GM18508 (cell line): ENCODE data around the gene CACNA2D3.

Experiments used
- ATAC-seq: cut with Tn5 transposase; IDR thresholded peaks from one replicate; pipeline ENCODE4 v1.9.1; 2021; ENCODE audit warnings: moderate number of reproducible peaks; ENCODE audit not compliant: insufficient read depth, unreplicated experiment

The CACNA2D3 gene

GRCh38 chr3:54261141-54261540 lies 138.8 kb downstream of the CACNA2D3 start:
- ATAC-seq, result no peak

DNA sequence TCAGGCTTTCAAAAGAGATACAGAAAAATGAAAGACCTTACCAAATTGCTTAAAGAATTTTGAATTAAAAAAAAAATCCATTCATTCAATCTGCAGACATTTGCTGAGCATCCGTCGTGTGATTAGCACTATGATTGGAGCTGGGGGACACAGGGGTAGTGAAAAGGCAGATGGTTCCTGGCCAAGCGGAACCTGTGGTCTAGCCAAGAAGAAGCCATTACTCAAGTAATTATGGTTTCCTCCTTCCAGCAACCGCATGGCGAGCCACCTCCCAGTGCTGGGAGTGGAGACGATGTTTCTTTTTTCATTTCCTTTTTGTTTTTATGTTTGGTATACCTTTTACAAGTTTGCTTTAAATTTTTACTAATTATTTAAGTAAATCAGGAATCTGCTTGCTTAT lies 140.2 kb downstream of the CACNA2D3 start:
- no peak for ATAC-seq

- no peak for ATAC-seq
Observed at GRCh38 chr3:54262946-54263345, 140.6 kb downstream of the CACNA2D3 start.

- no peak for ATAC-seq
Observed at GRCh38 chr3:54264050-54264449, 141.7 kb downstream of the CACNA2D3 start.

DNA sequence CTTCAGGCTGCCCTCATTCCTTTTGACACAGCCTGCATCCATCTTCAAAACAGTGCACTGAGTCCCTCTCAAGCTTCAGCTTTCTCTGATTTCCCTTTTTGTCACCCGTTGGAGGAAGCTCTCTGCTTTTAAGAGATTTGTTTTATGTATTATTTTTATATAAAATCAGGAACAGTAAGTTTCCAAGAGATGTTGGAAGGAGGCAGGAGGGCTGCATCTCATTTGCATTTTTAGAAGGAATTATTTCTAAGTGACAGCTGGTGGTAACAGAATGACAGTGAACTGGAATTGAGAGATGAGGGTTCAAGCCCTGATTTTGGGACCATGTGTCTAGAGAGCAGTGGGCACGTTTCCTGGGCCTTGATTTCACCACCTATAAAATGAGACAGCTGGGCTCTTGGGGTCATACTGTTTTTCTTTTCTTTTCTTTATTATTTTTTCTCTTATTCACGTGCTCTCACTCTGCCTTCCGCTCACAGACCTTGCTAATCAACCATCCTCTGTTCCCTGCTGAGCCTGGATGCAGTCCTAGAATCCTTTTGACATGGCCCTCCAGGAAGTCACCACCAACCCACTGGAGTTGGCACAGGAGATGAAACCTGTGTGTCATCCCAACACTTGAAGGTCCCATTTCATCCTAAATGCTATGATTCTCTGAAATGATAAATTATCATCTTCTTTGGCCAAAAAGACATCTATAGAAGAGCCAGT lies 148.6 kb downstream of the CACNA2D3 start:
- ATAC-seq, result no peak

GRCh38 chr3:54273791-54274190 lies 151.4 kb downstream of the CACNA2D3 start:
- ATAC-seq, result no peak

- ATAC-seq, result no peak
Observed at GRCh38 chr3:54274607-54275006, 152.3 kb downstream of the CACNA2D3 start.

DNA sequence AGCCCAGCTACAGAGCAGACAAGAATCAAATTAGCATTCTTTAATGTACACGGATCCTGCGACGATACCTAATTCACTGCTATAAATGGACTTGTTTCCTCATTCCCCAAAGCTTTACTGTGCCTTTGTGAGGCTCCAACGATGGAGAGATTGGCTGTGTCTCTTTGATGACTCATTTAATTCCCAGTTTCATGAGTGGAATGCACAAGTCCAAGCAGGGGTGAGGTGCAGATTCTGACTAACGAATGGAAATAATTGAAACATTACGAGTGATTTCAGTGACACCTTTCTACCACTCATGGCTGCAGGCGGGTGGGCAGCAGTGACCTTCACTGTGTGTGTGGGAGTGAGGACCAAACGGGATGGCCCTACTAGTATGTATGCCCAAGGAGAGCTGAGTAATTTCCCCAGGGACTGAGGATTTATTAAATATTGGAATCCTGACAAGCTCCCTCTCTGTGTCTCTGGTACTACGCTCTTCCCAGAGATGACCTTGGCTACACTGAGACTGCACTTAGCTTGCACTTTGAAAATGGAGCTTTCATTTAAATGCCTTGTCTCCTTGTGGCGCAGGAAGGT lies 156.7 kb downstream of the CACNA2D3 start:
- no peak for ATAC-seq

DNA sequence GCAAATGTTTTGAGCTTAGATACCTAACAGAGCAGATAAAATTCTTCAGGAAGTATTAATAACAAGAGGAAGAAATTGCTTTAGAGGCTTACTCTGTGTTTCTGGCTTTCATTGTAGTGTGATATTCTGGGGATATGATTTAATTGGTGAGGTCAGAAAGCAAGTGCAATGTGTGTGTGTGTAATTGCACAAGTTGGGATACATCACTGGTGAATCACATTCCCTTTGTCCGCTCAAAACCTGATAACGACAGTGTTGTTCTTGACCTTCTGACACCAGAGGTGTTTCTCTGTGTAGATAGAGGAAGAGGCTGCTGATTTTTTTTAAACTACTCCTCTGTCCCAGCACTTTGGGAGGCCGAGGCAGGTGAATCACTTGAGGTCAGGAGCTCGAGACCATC lies 161.1 kb downstream of the CACNA2D3 start:
- ATAC-seq, result no peak

DNA sequence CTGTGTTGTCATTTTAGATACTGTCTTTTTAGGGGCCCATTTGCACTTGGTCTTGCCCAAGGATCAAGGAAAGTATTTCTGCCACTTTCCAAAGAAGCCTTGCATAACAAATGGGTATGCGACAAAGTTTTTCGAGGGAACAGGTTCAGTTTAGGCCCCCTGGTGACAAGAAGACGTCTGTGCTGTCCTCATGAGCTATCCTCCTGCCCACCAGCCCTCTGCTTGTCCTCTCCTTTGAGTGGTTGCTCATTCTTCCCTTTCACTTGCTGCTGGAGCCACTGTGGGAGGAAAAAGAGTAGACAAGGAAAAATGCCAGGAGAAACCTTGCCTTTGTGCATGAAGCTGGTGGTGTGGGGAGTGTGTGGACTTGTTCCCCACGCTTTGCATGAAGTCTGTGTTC lies 171.9 kb downstream of the CACNA2D3 start:
- no peak for ATAC-seq

DNA sequence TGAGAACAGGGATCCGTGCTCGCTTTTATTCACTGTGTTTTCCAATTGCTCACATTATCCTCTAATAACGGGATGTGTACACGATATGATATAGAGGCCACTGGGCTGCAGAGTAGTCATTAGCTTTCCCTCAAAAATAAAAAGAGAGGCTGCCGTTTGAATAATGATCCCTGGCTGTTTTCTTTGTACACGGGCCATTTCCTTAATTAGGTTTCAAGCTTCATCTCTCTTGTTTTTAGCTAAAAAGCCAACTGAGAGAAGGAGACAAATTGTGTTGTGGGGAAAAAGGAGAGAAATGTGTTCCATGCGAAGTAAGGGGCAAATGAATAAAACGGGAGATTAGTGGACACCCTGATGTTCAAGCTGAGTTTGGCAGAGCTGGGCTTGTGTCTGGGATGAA lies 174.2 kb downstream of the CACNA2D3 start:
- ATAC-seq, result no peak

- no peak for ATAC-seq
Observed at GRCh38 chr3:54299169-54299935, 177.0 kb downstream of the CACNA2D3 start.

DNA sequence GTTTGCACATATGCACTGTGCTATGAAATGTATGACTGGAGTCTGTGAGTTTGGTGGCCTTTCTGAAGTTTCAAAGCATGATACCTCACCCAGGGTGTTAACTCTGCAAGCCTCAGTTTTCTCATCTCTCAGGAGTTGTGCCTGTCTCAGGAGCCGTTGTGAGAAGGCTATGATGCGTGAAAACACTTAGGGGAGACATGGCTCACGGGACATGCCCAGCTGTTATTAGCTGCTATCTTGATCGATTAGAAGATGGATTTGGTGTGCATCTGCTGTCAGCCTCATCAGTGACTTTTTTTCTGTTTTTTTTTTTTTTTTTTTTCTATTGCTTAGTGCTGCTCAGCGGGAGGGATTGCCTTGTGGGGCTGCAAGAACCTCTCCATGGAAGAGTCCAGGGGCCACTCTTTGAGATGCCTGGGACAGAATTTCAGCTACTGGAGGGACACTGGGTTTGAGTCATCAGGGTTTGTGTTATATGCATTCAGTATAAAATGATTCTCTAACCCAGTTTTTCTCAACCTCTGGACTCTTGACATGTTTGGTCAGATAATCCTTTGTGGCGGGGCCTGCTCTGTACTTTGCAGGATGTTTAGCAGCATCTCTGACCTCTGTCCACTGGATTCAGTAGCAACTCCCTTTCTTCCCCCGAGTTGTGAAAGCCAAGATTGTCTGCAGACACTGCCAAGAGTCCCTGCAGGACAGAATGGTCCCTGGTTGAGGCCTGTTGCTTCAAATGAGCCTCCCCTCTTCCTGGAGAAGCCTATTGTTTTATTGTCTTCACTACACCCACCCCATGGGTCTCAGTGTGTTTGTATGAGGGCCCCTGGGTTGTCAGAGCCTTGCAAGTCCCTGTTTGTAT lies 181.4 kb downstream of the CACNA2D3 start:
- no peak for ATAC-seq

- ATAC-seq, result no peak
Observed at GRCh38 chr3:54304877-54305276, 182.5 kb downstream of the CACNA2D3 start.

DNA sequence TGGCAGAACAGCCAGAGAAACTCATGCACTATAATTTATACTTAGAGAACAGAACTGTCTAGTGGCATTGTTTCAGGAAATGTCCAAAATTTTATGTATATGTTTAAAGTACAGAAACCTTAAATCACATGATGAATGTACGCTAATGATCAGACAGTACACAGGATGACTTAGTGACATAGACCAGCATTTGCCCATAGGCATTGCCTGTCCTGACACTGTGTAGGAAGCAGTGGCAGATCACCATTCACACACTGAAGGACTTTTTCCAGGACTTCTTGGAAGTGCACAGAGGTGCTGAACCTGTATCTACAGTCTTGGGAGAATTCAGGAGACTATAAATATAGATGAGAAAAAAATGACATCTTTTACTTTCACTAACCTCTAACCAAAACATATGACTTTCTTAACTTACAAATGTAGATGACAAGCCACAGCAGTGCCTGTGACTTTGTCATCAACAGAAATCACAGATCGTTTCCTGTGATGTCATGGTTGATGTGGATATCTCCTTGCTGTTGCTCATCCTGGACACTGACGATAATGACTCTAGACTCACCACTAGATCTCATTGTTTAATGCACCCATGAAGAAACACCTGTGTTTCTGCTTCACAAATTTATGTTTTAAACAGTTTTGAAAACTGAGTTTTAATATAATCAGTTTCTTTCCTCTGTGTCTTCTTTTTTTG lies 183.2 kb downstream of the CACNA2D3 start:
- no peak for ATAC-seq

- ATAC-seq, result no peak
Observed at GRCh38 chr3:54307566-54308180, 185.3 kb downstream of the CACNA2D3 start.

DNA sequence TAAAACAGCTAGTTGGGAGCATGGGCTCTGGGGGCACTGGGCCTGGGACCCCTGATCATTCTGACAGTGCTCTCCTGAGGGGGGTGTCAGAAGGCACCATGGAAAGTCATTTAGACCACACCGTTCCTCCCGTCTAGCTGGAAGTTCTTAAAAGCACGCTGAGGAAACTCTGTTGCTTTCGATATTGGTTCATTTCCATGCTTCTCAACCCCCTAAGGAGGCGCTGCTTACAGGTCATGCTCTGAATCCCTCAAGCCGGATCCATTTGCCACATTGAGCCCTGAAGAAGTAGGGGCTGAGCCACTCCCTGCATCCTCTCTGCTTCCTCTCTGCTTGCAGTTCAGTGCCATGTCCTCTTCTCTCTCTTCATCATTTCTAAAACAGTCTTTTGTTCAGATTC lies 187.2 kb downstream of the CACNA2D3 start:
- ATAC-seq, result no peak

DNA sequence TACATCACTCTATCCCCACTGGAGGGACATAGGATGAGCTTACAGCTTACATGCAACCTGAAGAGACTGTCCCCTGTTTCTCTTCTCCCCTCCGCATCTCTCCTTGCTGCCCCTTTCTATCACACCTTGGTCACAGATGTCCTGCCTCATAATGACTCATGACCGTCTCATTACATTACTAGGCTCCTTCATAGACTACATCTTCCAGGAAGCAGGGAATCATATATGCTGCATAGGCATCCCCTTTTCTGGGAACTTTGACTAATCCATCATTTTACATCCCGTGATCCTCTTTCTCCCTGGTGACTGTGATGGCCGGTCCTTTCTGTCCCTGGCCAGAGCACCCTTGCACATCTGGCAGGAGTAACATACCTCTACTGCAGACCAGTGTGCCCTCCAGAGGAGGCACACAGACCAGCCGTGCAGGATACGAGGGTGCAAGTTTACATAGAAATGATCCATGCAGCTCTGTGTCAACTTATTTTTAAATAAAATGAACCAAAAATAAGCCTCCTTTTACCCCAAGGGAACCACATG lies 188.9 kb downstream of the CACNA2D3 start:
- no peak for ATAC-seq

DNA sequence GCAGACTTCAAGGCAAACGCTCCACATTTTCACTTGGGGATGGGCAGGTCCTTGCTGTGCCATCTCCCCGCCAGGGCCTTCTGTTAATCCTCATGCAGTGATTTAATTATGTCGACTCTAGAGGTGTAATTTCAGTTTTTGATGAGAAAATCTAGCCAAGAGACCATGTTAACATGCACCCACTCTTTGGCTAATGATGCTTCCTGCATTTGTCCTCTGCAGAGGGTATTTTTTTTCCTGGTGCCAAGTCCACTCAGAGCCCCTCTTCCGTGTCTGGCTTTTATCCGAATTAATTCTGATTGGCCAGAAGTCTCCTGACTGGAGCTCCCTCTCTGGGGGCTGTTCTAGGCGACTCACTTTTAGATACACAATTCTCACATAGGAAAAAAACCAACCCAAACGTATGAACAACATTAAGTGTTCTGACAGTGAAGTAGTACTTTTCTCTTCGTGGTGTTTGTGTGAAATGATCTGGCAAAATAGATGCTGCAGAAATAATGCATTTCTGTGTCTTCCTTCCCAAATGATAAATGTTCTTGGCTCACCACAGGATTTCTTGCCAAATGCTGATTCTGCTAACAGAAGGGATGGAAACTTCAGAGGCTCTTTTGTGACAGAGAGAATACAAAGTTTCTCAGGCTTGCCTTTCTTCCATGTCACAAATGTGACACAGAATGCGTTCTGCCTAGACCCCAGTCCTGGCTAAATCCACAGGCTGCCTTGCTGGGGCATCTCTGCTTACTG lies 190.0 kb downstream of the CACNA2D3 start:
- ATAC-seq, result no peak
